Right cardiac atrium (tissue), 5 donors: Measurements from ENCODE around the gene MRPL46. TPM values are rescaled to one million over a fixed set of nuclear protein-coding genes. Genes with fewer than 3 reads are reported as not detected.

Source experiments
- ATAC-seq, 2 donors: fragments of 200-7000 bp; cut with Tn5 transposase; one replicate each; pipeline versions ENCODE4 v1.8.0 to v1.9.1; 2020; ENCODE audit warnings: moderate library complexity in 2 of 2, mild to moderate bottlenecking in 1 of 2
- DNase-seq, 3 donors: peaks; one replicate each; pipeline ENCODE4 v3.0.0-alpha.2; 2020
- H3K27ac ChIP-seq: one replicate; pipeline ENCODE4 v1.5.1; 2013; ENCODE audit warnings: mild to moderate bottlenecking, low read length, control low read depth, moderate library complexity
- H3K27me3 ChIP-seq: one replicate; pipeline ENCODE4 v1.6.1; 2013; ENCODE audit not compliant: control insufficient read depth, insufficient read depth
- H3K4me1 ChIP-seq: one replicate; pipeline ENCODE4 v1.6.1; 2013; ENCODE audit warnings: low read length; ENCODE audit not compliant: control insufficient read depth, insufficient read depth
- H3K4me3 ChIP-seq: one replicate; pipeline ENCODE4 v1.5.1; 2013; ENCODE audit warnings: low read length, control low read depth
- H3K9me3 ChIP-seq: one replicate; pipeline ENCODE4 v1.6.1; 2013; ENCODE audit warnings: low read length; ENCODE audit not compliant: control insufficient read depth
- WGBS: extraction: QIAGEN DNeasy Blood & Tissue Kit; methylation state at CpG from one replicate; pipeline ENCODE4 v1.1.7; 2013; 5-methylcytosine and 5-hydroxymethylcytosine counted together
- intact Hi-C, 4 donors: fragments of 100-400 bp; cut with DNase I; formaldehyde crosslinking; loops; one replicate each; pipeline versions ENCODE4 v1.11.0 to v1.14.0; 2022 to 2023
- polyA plus RNA-seq: library from polyadenylated mRNA; stranded (reverse); fragments of 200-250 nt; gene quantifications from one replicate; pipeline ENCODE4 v1.2.3, GENCODE V29; 2013
- total RNA-seq, 4 donors: library from RNA; stranded (reverse); fragmentation: NEBNext Ultra II Directional; extraction: Animal tissue kit (Norgen Biotek cat#: 25700); gene quantifications; one replicate each; pipeline ENCODE4 v1.2.1, GENCODE V29; 2021
- donor health status: healthy with polysubstance abuse.
- donor health status: DM: no; HTN: yes; CAD: no.
- donor health status: DM: no; HTN: no; CAD: no.
- donor health status: DM: no; HTN: yes; CAD: no; lungs with severe emphysema.
- donor health status: DM: yes; HTN: yes; CAD: no.

MRPL46 gene
- total and polyA plus RNA-seq, 5 donors = 30.0 to 67.9 (median 41.7) TPM

DNA sequence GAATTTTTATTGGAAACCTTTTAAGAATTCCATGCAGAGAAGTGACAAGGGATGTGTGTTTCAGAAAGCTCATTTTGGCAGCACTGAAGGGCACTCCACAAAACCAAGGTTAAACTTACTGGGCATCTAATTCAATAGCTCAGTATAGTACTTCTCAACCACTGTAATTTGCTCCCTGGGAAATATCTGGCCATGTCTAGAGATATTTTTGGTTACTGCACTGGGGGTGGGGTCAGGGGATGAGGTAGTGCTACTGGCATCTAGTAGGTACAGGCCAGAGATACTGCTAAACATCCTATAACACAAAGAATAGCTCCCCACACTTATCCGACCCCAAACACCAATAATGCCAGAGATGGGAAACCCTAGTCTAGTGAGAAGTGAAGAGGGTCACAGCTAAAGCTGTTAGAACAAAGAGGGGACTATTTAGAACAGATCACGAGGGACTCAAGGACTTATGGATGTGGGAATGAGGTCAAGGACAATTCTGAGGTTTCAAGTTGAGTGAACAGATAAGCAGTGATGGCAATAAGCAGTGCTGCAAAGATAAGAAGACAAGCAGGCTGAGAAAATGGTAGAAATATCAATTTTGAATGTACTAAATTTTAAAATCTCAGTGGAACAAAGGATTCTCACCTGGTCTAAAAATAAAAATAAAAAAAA, 3.2 kb downstream of the MRPL46 start:
- 63% methylated on average over 2 of the region's 2 CpGs for WGBS
- no peak overlapping the region for H3K27ac ChIP-seq
- no peak for DNase-seq
- no peaks in the 10 kb centered on the region for H3K27me3 ChIP-seq
- H3K4me1 ChIP-seq = peaks cover under 1% of the 10 kb centered on the region
- intact Hi-C loops = no loop called here
- no peak for ATAC-seq
- H3K4me3 ChIP-seq = no peak overlapping the region
- H3K9me3 ChIP-seq = no peaks in the 10 kb centered on the region

DNA sequence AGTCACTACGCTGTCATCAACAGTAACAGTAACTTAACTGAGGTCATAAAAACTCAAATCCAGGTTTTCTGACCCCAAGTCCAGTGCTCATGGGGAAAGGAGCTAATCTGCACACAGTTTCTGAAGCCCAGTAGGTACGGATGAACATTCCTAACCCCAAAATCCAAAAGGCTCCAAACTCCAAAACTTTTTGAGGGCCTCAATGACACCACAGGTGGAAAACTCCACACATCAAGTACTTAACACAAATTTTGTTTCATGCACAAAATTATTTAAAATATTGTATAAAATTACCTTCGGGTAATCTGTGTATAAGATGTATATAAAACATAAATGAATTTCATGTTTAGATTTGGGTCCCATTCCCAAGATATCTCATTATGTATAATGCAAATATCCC, 10.5 kb downstream of the MRPL46 start:
- ATAC-seq = no peak
- intact Hi-C loops = no loop called here
- Histone ChIP-seq H3K4me1 (peaks cover 2% of the 10 kb centered on the region), H3K27me3 (no peaks in the 10 kb centered on the region), H3K4me3 (no peak overlapping the region), H3K27ac (no peak overlapping the region), H3K9me3 (no peaks in the 10 kb centered on the region)
- 93% methylated on average over 3 of the region's 3 CpGs for WGBS
- DNase-seq = no peak

GRCh38 chr15:88454867-88455810, 12.0 kb downstream of the MRPL46 start:
- no peaks in the 10 kb centered on the region for H3K27me3 ChIP-seq
- H3K27ac ChIP-seq = no peak overlapping the region
- H3K4me3 ChIP-seq = no peak overlapping the region
- ATAC-seq (peak; percentile 76 to 77), DNase-seq (peak; percentile 43 to 76 (median 70))
- H3K4me1 ChIP-seq = peaks cover 2% of the 10 kb centered on the region
- no peaks in the 10 kb centered on the region for H3K9me3 ChIP-seq
- intact Hi-C loops = no loop called here
- WGBS = 28% methylated on average over 9 of the region's 9 CpGs

- Histone ChIP-seq H3K27me3 (no peaks in the 10 kb centered on the region), H3K27ac (no peak overlapping the region), H3K4me1 (peaks cover 2% of the 10 kb centered on the region), H3K4me3 (no peak overlapping the region), H3K9me3 (no peaks in the 10 kb centered on the region)
- ATAC-seq = no peak
- intact Hi-C loops = no loop called here
- WGBS = 29% methylated on average over 1 of the region's 1 CpG
- DNase-seq = no peak
Measured at GRCh38 chr15:88454236-88454635, 13.0 kb downstream of the MRPL46 start.

- H3K27ac ChIP-seq = no peak overlapping the region
- WGBS = 13% methylated on average over 1 of the region's 1 CpG
- H3K4me3 ChIP-seq = no peak overlapping the region
- DNase-seq (no peak), ATAC-seq (no peak)
- peaks cover 2% of the 10 kb centered on the region for H3K4me1 ChIP-seq
- intact Hi-C loops = no loop called here
- no peaks in the 10 kb centered on the region for H3K27me3 ChIP-seq
- no peaks in the 10 kb centered on the region for H3K9me3 ChIP-seq
Measured at GRCh38 chr15:88453651-88454050, 13.5 kb downstream of the MRPL46 start.

DNA sequence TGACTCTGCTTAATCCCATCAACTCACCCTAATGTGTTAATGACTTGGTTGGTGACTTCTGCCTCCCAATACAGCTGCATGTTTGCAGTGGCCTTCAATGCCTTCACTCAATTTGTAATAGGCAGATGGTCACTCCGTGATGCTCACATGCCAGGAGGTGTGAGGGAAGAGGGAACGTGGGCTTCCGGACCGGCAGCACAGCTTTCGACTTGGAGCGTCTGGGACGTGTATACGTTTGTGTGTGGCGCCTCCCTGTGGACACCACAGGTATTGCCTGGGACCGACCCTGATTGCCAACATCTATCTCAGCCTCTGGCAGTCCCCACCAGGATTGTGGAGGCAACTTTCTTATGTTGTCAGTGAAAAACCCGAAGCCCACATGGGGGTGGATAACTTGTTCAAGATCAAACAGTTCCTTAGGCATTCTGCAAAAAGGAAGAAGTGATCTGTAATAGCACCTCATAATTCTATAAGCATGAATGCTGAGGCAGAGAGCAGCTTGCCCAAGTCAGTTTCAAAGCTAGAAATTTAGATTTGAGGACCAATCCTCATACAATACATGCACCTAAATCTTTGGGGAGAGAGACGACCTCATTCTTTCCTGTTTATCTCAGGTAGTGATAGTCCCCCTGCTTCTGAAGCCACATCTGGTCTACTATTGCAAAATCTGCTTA, 16.9 kb downstream of the MRPL46 start:
- Histone ChIP-seq H3K9me3 (no peaks in the 10 kb centered on the region), H3K4me1 (peaks cover 2% of the 10 kb centered on the region), H3K27me3 (no peaks in the 10 kb centered on the region), H3K4me3 (no peak overlapping the region), H3K27ac (no peak overlapping the region)
- DNase-seq (peak; percentile 50 to 77 (median 74)), ATAC-seq (peak; percentile 32 to 55)
- intact Hi-C loops = no loop called here
- WGBS = 4% methylated on average over 12 of the region's 12 CpGs

DNA sequence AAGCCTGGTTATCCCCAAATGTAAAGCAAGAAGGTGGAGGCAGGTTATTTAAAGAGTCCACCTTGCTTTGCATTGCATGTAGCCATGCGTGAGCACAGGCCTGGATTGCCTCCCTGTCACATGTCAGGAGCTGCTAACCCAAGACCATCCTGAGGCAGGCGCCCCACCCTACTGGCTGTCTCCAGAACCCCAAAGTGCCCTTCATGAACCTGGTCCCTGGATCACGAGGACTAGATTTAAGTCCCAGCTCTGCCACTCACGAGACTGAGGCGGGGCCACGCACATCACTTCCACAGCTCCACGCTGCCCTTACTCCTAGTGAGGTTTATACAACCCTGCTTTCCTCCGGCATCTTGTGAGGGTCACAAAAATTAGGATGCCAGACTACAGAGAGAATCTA, 17.6 kb downstream of the MRPL46 start:
- 86% methylated on average over 8 of the region's 8 CpGs for WGBS

GRCh38 chr15:88448991-88449461, 18.2 kb downstream of the MRPL46 start:
- H3K9me3 ChIP-seq = no peaks in the 10 kb centered on the region
- no peaks in the 10 kb centered on the region for H3K4me1 ChIP-seq
- DNase-seq (no peak), ATAC-seq (no peak)
- no peak overlapping the region for H3K27ac ChIP-seq
- intact Hi-C loops = loop anchor here in 1 of 4 donors (10.0 kb wide), 1 partner anchor 194 kb away; the partner anchor contains the start of gene NTRK3
- H3K4me3 ChIP-seq = no peak overlapping the region
- H3K27me3 ChIP-seq = no peaks in the 10 kb centered on the region
- 77% methylated on average over 5 of the region's 5 CpGs for WGBS

More for the DNA sequence above, 17.6 kb downstream of the MRPL46 start:
- Histone ChIP-seq H3K27me3 (no peaks in the 10 kb centered on the region), H3K4me1 (no peaks in the 10 kb centered on the region), H3K9me3 (no peaks in the 10 kb centered on the region), H3K27ac (no peak overlapping the region), H3K4me3 (no peak overlapping the region)
- ATAC-seq (no peak), DNase-seq (no peak)
- intact Hi-C loops = loop anchor here in 1 of 4 donors (10.0 kb wide), 1 partner anchor 195 kb away; the partner anchor contains the start of gene NTRK3

GRCh38 chr15:88447741-88448140, 19.4 kb downstream of the MRPL46 start:
- H3K27ac ChIP-seq = no peak overlapping the region
- no peaks in the 10 kb centered on the region for H3K4me1 ChIP-seq
- H3K4me3 ChIP-seq = no peak overlapping the region
- intact Hi-C loops = loop anchor here in 1 of 4 donors (2.0 to 10.0 kb wide), 2 partner anchors 45 to 193 kb away; partner anchors contain the start of gene NTRK3
- 60% methylated on average over 1 of the region's 1 CpG for WGBS
- DNase-seq = no peak
- no peaks in the 10 kb centered on the region for H3K27me3 ChIP-seq
- H3K9me3 ChIP-seq = peaks cover 2% of the 10 kb centered on the region
- ATAC-seq = no peak

- Histone ChIP-seq H3K27ac (no peak overlapping the region), H3K4me3 (no peak overlapping the region), H3K27me3 (no peaks in the 10 kb centered on the region), H3K9me3 (peaks cover 2% of the 10 kb centered on the region), H3K4me1 (no peaks in the 10 kb centered on the region)
- no peak for DNase-seq
- WGBS = 74% methylated on average over 1 of the region's 1 CpG
- no peak for ATAC-seq
- intact Hi-C loops = loop anchor here in 1 of 4 donors (2.0 to 10.0 kb wide), 2 partner anchors 44 to 192 kb away; partner anchors contain the start of gene NTRK3
Measured at GRCh38 chr15:88447206-88447605, 20.0 kb downstream of the MRPL46 start.
